ENCODE data around the gene CDKL5. TPM values are rescaled to one million over a fixed set of nuclear protein-coding genes. Genes with fewer than 3 reads are reported as not detected.

The CDKL5 gene
- polyA plus RNA-seq, 2 of the 4 experiments (the other 2 are of a cell fraction), result 5.4 to 22.8 TPM

GRCh38 chrX:18620349-18620748, 194.9 kb downstream of the CDKL5 start (continued):
- TF ChIP-seq MAZ (IDR thresholded peaks at IDR 0.05; ENCODE audit: borderline replicate concordance, low read depth, low read length) (no peak), RAD21 (conservative IDR thresholded peaks at IDR 0.05 in 1 of 2, IDR thresholded peaks at IDR 0.05 in 1 of 2) (no peak), HEYL (CRISPR knock-in tag; IDR thresholded peaks at IDR 0.05) (no peak), CEBPB (IDR thresholded peaks at IDR 0.05) (no peak), MYC (IDR thresholded peaks at IDR 0.05; ENCODE audit: borderline replicate concordance, low read length) (no peak), RFX5 (IDR thresholded peaks at IDR 0.05) (no peak), HOXB5 (CRISPR knock-in tag; IDR thresholded peaks at IDR 0.05) (no peak), PHF8 (IDR thresholded peaks at IDR 0.05; ENCODE audit: borderline replicate concordance, low read depth) (no peak)

GRCh38 chrX:18624599-18624998, 199.2 kb downstream of the CDKL5 start:
- 87% methylated on average over 2 of the region's 2 CpGs for WGBS (ENCODE audit: missing lambda C conversion rate)
- Histone ChIP-seq H3K4me1 (no peaks in the 10 kb centered on the region), H3K4me3 (no peak overlapping the region), H3K9me3 (no peaks in the 10 kb centered on the region), H3K27ac (no peak overlapping the region), H3K4me2 (no peak overlapping the region)
- DNase-seq (ENCODE audit: low read depth in 1 of 2, low spot score in 1 of 2) (no peak), ATAC-seq (no peak), FAIRE-seq (no peak)
- ChIA-PET CTCF (no interaction called here), POLR2A (no interaction called here)
- no peak for TF ChIP-seq NPAS2 (CRISPR knock-in tag; IDR thresholded peaks at IDR 0.05; ENCODE audit: borderline replicate concordance)
- no peak for TF ChIP-seq HOXB5 (CRISPR knock-in tag; IDR thresholded peaks at IDR 0.05)
- no peak for TF ChIP-seq ELK1 (IDR thresholded peaks at IDR 0.05; ENCODE audit: low read depth, low read length)
- TF ChIP-seq KDM5A (IDR thresholded peaks at IDR 0.05), result no peak
- no peak for TF ChIP-seq TFCP2L1 (CRISPR knock-in tag; IDR thresholded peaks at IDR 0.05)
- TF ChIP-seq TP53 (CRISPR knock-in tag; IDR thresholded peaks at IDR 0.05), result no peak
- TF ChIP-seq HMGXB4 (CRISPR knock-in tag; IDR thresholded peaks at IDR 0.05; ENCODE audit: borderline replicate concordance), result no peak
- no peak for TF ChIP-seq JUNB (IDR thresholded peaks at IDR 0.05)
- TF ChIP-seq ESRRA (IDR thresholded peaks at IDR 0.05; ENCODE audit: borderline replicate concordance, low read length), result no peak
- TF ChIP-seq HEYL (CRISPR knock-in tag; IDR thresholded peaks at IDR 0.05), result no peak
- TF ChIP-seq EHF (CRISPR knock-in tag; IDR thresholded peaks at IDR 0.05), result no peak

- TF ChIP-seq HOXB13 (CRISPR knock-in tag; IDR thresholded peaks at IDR 0.05; ENCODE audit: low read depth) (no peak), RCOR1 (IDR thresholded peaks at IDR 0.05; ENCODE audit: low read depth, low read length) (no peak), FOSL2 (IDR thresholded peaks at IDR 0.05) (no peak), FOSL2 (CRISPR knock-in tag; IDR thresholded peaks at IDR 0.05) (no peak), CHD4 (IDR thresholded peaks at IDR 0.05; ENCODE audit: borderline replicate concordance) (no peak), HOXA7 (CRISPR knock-in tag; IDR thresholded peaks at IDR 0.05) (no peak), EHF (CRISPR knock-in tag; IDR thresholded peaks at IDR 0.05) (no peak), TFCP2L1 (CRISPR knock-in tag; IDR thresholded peaks at IDR 0.05) (no peak), RAD21 (conservative IDR thresholded peaks at IDR 0.05 in 1 of 2, IDR thresholded peaks at IDR 0.05 in 1 of 2) (no peak), NR3C1 (IDR thresholded peaks at IDR 0.05) (no peak), RARB (CRISPR knock-in tag; IDR thresholded peaks at IDR 0.05) (no peak)
- ATAC-seq, result no peak
Measured at GRCh38 chrX:18630934-18631333, 205.5 kb downstream of the CDKL5 start.

More at GRCh38 chrX:18630934-18631333, 205.5 kb downstream of the CDKL5 start:
- DNase-seq (ENCODE audit: low read depth in 1 of 2, low spot score in 1 of 2), result no peak
- H3K4me3 ChIP-seq, result no peak overlapping the region
- no peak overlapping the region for H3K27ac ChIP-seq
- FAIRE-seq, result peak; percentile 61
- H3K4me1 ChIP-seq, result no peaks in the 10 kb centered on the region
- CTCF ChIA-PET, result interaction anchor here (0.6 to 0.7 kb wide), 2 partner anchors 25 to 254 kb away, joined by 3 read pairs; no protein-coding TSS in a partner anchor
- POLR2A ChIA-PET, result no interaction called here
- WGBS (ENCODE audit: missing lambda C conversion rate), result 92% methylated on average over 8 of the region's 8 CpGs
- no peak overlapping the region for H3K4me2 ChIP-seq
- H3K9me3 ChIP-seq, result no peaks in the 10 kb centered on the region

Measured in A549 (cell line).